GM12891 (cell line): ENCODE measurements around the gene SPAG16.
"Not testable (repeated sequence)": the region's sequence is repeated elsewhere in the genome, so short reads cannot be mapped to it uniquely, and the experiment has no call there.

Experiments used
- DNase-seq: peaks from one replicate; pipeline ENCODE4 v3.0.0; 2011; ENCODE audit warnings: low spot score; ENCODE audit not compliant: insufficient read length
- FAIRE-seq: peaks from 2 replicates; lab custom pipeline; 2011; peaks lifted over from hg19 to GRCh38; lab: Jason Lieb, UNC
- PAX5 ChIP-seq: IDR thresholded peaks from 2 replicates; pipeline ENCODE4 v1.6.1; 2011; ENCODE audit warnings: low read length, moderate library complexity, mild to moderate bottlenecking; ENCODE audit not compliant: insufficient read depth, severe bottlenecking
- POLR2A ChIP-seq: IDR thresholded peaks from 2 replicates; pipeline ENCODE4 v1.6.1; 2011; ENCODE audit warnings: low read depth, low read length, control low read depth
- POLR2AphosphoS5 ChIP-seq: IDR thresholded peaks from 2 replicates; pipeline ENCODE4 v1.6.1; 2011; ENCODE audit warnings: low read depth, low read length, control low read depth
- POU2F2 ChIP-seq: IDR thresholded peaks from 2 replicates; pipeline ENCODE4 v1.6.1; 2011; ENCODE audit warnings: low read depth, mild to moderate bottlenecking, control low read depth, low read length, moderate library complexity
- SPI1 ChIP-seq: IDR thresholded peaks from 2 replicates; pipeline ENCODE4 v1.6.1; 2011; ENCODE audit warnings: low read depth, low read length, control low read depth
- TAF1 ChIP-seq: IDR thresholded peaks from 2 replicates; pipeline ENCODE4 v1.6.1; 2011; ENCODE audit warnings: low read depth, low read length, control low read depth

The SPAG16 gene

DNA sequence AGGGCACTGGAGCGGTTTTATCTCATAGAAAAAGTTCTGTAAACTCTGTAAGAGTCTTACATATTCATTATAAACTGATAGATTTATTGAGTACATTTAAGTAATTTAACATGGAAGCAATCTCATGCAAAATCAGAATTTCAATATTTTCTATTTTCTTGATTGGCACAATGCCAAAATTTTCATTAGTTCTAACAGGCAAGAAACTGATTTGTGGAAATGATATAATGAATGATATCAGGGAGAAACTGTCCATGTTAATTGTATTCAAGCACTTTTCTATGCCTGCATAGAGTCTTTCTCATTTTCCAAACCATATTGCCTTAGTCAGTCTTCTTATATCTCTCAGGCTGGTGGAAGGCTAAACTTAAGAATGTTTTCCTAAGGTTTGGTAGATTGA is 23.0 kb upstream of the SPAG16 start:
- FAIRE-seq (no peak), DNase-seq (no peak)
- no peak for TF ChIP-seq TAF1
- TF ChIP-seq POLR2AphosphoS5: no peak
- no peak for TF ChIP-seq POU2F2
- TF ChIP-seq PAX5: no peak
- TF ChIP-seq POLR2A: no peak
- no peak for TF ChIP-seq SPI1

DNA sequence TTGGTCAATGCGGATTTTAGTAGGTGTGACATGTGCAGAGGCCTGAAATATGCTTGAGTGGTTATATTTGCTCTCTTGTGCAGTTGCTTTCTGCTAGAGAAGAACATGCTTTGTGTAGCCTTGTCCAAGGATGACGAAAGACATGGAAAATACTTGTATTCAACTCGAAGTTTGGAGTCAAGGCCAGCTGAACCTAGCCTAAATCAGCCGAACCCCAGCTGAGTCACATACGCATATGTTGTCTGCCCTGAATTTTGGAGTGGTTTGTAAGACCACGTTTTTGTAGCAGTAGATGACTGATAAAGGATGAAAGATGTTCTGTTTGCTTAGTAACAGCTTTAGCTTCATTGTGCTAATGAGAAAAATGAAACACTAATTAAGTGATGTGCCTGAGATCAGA is 22.5 kb upstream of the SPAG16 start:
- FAIRE-seq (no peak), DNase-seq (no peak)
- no peak for TF ChIP-seq POLR2A
- no peak for TF ChIP-seq SPI1
- TF ChIP-seq PAX5: no peak
- no peak for TF ChIP-seq TAF1
- TF ChIP-seq POU2F2: no peak
- TF ChIP-seq POLR2AphosphoS5: no peak

DNA sequence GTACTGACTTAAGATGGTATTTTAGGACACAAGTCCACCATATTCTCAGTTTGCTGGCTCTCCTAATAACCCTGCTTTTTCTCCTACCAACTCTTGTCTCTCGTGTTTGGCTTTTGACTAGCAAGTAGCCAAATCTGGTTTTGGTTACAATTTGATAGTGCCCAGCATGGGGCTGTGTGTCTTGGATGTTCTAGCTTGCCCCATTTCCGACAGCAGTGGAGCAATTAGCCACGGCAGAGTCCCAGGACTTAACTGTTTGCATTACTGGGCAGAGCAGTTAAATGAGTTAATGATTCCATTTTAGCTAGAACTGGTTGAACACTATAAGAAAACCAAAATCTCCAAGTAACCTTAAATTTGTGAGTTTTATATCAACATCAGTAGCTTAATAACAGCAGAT is 18.6 kb upstream of the SPAG16 start:
- DNase-seq (no peak), FAIRE-seq (no peak)
- no peak for TF ChIP-seq POLR2AphosphoS5
- no peak for TF ChIP-seq PAX5
- no peak for TF ChIP-seq SPI1
- no peak for TF ChIP-seq POLR2A
- TF ChIP-seq TAF1: no peak
- no peak for TF ChIP-seq POU2F2

DNA sequence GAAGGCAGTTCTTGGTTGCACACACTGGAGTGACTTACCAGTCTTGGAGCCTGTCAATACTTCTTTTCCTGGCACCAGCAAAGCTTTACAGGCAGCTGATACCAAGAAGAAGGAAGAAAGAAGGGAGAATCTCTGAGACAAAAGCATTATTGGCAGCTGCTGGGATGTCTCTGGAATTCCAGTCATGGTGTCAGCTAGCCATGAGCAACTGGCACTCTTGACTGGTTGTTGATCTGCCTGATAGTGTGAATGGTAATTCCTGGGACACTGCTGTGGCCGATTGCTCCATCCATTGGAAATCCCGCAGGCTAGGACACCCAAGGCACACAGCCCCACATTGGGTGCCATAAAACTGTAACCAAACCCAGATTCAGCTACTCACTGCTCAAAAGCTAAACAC is 17.8 kb upstream of the SPAG16 start:
- no peak for FAIRE-seq
- TF ChIP-seq POU2F2 (no peak), TAF1 (no peak), POLR2AphosphoS5 (no peak), POLR2A (no peak), PAX5 (no peak), SPI1 (no peak)
- DNase-seq: no peak

DNA sequence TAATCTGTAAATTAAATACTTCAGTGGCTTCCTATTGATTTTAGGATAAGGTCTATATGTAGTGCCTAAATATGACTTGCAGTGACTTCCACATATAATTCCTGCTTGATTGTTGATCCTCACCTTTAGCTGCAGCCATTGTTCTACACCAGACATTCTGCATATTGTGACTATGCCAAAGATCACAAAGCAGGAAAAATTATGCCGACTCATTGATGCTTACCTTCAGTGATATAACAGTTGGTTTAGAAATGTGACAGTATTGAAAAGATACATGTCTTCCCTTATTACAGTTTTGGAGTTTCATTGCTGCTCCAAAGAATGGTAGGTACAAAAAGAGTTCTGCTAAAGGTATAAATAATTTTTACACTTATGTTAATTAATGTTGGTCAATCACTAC is 12.3 kb upstream of the SPAG16 start:
- FAIRE-seq: no peak
- DNase-seq: no peak
- TF ChIP-seq TAF1: no peak

DNA sequence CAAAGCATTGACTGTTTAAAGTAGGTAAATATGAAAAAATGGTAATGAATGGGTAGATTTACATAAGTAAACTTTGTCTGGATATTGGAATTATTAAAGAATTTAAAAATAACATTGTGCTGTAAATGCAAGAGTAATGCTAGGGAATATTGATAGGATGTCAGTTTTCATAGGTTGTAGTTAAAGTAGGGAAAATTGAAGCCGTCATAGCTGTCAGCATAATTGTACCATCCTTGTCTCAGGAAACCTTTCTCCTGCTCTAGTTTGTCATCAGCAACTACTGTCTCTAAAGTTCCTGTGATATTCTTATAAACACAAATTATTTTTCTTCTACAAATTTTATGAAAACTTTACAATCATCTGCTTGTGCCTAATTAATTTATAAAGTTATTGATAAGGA is 10.1 kb upstream of the SPAG16 start:
- DNase-seq: no peak
- TF ChIP-seq POLR2A (no peak), SPI1 (no peak), POU2F2 (no peak), PAX5 (no peak), TAF1 (no peak), POLR2AphosphoS5 (no peak)
- FAIRE-seq: no peak

DNA sequence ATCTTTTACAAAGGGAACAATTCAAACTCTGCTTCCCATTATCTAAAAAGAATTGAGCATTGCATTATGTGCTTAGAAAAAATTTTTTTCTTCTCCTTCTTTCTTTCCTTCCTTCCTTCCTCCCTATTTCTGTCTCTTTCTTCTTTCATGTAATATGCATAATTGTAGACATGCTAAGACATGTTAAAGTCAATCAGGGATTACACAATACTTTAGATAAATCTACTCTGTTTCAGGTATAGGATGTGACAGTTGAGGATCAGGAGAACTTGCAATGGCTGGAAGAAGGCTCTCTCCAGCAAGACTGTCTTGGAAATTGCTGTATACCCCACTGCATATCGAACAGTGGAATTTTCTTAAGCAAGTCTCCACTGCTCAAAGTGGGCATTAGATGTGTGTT is 9.0 kb upstream of the SPAG16 start:
- DNase-seq: no peak
- TF ChIP-seq POLR2A: no peak
- TF ChIP-seq PAX5: no peak
- FAIRE-seq: no peak

DNA sequence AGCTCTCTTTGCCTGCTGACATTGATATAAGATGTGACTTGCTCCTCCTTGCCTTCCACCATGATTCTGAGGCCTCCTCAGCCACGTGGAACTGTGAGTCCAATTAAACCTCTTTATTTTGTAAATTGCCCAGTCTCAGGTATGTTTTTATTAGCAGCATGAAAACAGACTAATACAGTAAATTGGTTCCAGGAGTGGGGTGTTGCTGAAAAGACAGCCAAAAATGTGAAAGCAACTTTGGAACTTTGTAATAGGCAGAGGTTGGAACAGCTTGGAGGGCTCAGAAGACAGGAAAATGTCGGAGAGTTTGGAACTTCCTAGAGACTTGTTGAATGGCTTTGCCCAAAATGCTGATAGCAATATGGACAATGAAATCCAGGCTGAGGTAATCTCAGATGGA is 7.1 kb upstream of the SPAG16 start:
- not testable (repeated sequence) for DNase-seq, FAIRE-seq

DNA sequence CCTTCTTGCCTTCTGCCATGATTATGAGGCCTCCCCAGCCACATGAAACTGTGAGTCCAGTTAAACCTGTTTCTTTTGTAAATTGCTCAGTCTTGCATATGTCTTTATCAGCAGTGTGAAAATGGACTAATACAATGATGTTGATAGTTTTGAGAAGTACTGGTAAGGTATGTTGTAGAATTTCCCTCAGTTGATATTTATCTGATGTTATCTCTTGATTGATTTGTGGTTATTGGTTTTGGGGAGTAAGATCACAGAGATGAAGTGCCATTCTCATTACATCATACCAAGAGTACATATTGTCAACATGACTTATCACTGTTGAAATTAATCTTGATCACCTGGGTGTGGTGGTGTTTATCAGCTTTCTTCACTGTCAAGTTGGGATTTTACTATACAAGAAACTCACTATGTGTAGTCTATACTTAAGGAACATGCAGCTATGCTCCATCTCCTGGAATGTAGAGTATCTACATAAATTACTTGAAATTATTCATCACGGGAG is 5.1 kb upstream of the SPAG16 start:
- FAIRE-seq (no peak), DNase-seq (no peak)
- no peak for TF ChIP-seq SPI1
- no peak for TF ChIP-seq POLR2AphosphoS5
- no peak for TF ChIP-seq POLR2A
- no peak for TF ChIP-seq TAF1
- TF ChIP-seq PAX5: no peak
- no peak for TF ChIP-seq POU2F2

DNA sequence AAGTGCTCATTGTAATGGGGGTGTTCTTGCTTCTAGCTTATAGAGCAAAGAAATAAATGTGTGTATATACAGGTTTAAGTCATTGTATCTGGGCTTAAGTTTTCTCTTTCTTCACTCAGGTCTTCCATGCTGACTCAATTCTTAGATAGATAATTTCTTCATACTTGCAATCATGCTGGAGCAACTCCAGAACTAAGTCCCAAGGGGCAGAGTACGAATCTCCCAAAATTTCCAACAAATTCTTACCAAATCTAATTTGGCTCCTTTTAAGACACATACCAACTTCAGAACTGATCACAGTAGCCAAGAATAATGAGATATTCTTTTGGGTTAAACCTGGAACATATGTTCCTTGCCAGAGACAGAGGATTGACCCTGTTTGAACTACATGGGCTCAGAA is 4.3 kb upstream of the SPAG16 start:
- FAIRE-seq: no peak
- DNase-seq: no peak
- no peak for TF ChIP-seq SPI1

DNA sequence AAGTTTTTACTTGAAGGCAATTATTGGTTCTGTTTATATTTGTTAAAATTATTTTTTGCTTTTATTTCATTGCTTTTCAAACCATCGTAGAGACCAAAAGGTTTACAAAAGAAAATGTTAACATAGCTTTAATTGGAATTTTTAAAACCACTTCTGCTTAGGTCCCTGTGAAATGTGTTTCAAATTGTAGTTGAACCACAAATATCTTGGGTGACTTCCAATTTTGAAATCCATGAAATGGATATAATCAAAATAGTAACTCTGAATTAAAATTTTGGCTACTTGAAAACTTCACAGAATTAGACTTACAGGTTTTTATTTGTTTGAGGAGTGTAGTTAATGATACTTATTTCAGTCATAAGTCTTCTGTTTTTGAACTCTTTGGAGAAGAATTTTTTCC is 3.1 kb upstream of the SPAG16 start:
- no peak for DNase-seq
- TF ChIP-seq TAF1: no peak
- no peak for TF ChIP-seq PAX5
- TF ChIP-seq POLR2AphosphoS5: no peak
- TF ChIP-seq POLR2A: no peak
- no peak for TF ChIP-seq POU2F2
- TF ChIP-seq SPI1: no peak
- FAIRE-seq: no peak

DNA sequence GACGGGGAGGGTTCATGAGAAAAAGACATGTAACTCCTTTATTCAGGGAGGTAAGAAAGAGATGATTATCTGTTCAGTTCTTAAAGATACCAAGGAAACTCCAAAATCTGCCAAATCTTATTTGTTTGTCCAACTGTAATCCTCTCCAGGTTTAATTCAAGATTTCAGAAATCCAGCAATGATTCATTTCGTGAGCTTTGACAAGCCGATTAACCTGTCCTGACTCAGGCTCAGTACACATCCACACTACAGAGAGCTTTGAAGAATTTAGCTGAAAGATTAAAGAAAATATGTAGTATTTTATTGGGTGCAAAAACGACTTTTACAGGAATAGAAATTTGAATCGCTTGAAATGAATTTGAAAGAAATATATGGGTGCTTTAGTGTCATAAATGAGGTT is 1.1 kb downstream of the SPAG16 start:
- FAIRE-seq (no peak), DNase-seq (no peak)
- TF ChIP-seq POLR2A (no peak), POLR2AphosphoS5 (no peak), SPI1 (no peak), TAF1 (no peak), PAX5 (no peak), POU2F2 (no peak)
